Cerebellar nuclear complex (tissue), 1 donor: ENCODE data around the gene ST7.

Experiments
- DNase-seq, 2 experiments: peaks; one replicate each; lab custom pipeline; 2025; lab: John Stamatoyannopoulos, UW

The ST7 gene

GRCh38 chr7:116978006-116978405, 24.7 kb downstream of the ST7 start:
- no peak for DNase-seq

GRCh38 chr7:116979430-116979829, 26.1 kb downstream of the ST7 start:
- no peak for DNase-seq

- no peak for DNase-seq
These were observed 27.1 kb downstream of the ST7 start for GRCh38 chr7:116980354-116980753.

GRCh38 chr7:116981939-116982338, 28.6 kb downstream of the ST7 start:
- no peak for DNase-seq

GRCh38 chr7:116984511-116984910, 31.2 kb downstream of the ST7 start:
- no peak for DNase-seq

GRCh38 chr7:116984917-116985316, 31.6 kb downstream of the ST7 start:
- no peak for DNase-seq

- no peak for DNase-seq
These were observed 32.3 kb downstream of the ST7 start for GRCh38 chr7:116985575-116985974.

GRCh38 chr7:116986611-116987565, 33.6 kb downstream of the ST7 start:
- no peak for DNase-seq

- DNase-seq = no peak
These were observed 35.2 kb downstream of the ST7 start for GRCh38 chr7:116988363-116988989.

GRCh38 chr7:116990056-116990455, 36.8 kb downstream of the ST7 start:
- no peak for DNase-seq

- no peak for DNase-seq
These were observed 37.9 kb downstream of the ST7 start for GRCh38 chr7:116991233-116991632.

- DNase-seq = no peak
These were observed 41.3 kb downstream of the ST7 start for GRCh38 chr7:116994611-116995010.

GRCh38 chr7:116997972-116998371, 44.7 kb downstream of the ST7 start:
- DNase-seq = no peak

GRCh38 chr7:116998567-116999175, 45.4 kb downstream of the ST7 start:
- no peak for DNase-seq

GRCh38 chr7:116999311-116999710, 46.0 kb downstream of the ST7 start:
- DNase-seq = no peak

GRCh38 chr7:117001283-117001682, 48.0 kb downstream of the ST7 start:
- no peak for DNase-seq

GRCh38 chr7:117004899-117005298, 51.6 kb downstream of the ST7 start:
- DNase-seq = no peak

- no peak for DNase-seq
These were observed 52.1 kb downstream of the ST7 start for GRCh38 chr7:117005449-117005848.

GRCh38 chr7:117006907-117007684, 53.8 kb downstream of the ST7 start:
- DNase-seq = no peak

GRCh38 chr7:117008118-117008885, 55.0 kb downstream of the ST7 start:
- DNase-seq = no peak

- DNase-seq = no peak
These were observed 55.7 kb downstream of the ST7 start for GRCh38 chr7:117008886-117009531.
